NCI-H2196 treated with DMSO at 0.1 percent for 48 hours (cell line): Measurements from ENCODE around the gene EIF2B2.

ENCODE experiments used
- DNase-seq: peaks from one replicate; lab custom pipeline; 2025; ENCODE audit not compliant: unreplicated experiment; lab: John Stamatoyannopoulos, UW

The EIF2B2 gene

GRCh38 chr14:75002392-75003249, at the start of gene EIF2B2:
Gene EIF2B2, plus strand, starts transcription at chr14:75002921. Its CDS starts 70 bp downstream, at chr14:75002991.
- DNase-seq = peak; percentile 99

- no peak for DNase-seq
Measured at GRCh38 chr14:74953686-74954085, 49.0 kb upstream of the EIF2B2 start.

GRCh38 chr14:74954232-74954946, 48.3 kb upstream of the EIF2B2 start:
- DNase-seq = peak; percentile 57

- no peak for DNase-seq
Measured at GRCh38 chr14:74954947-74955228, 47.8 kb upstream of the EIF2B2 start.

- DNase-seq = peak; percentile 60
Measured at GRCh38 chr14:74955229-74956026, 47.3 kb upstream of the EIF2B2 start, which contains the start of gene PGF. Gene PGF, minus strand, starts transcription at chr14:74955597. Its CDS starts 355 bp downstream, at chr14:74955242.

- DNase-seq = no peak
Measured at GRCh38 chr14:74956027-74956279, 46.8 kb upstream of the EIF2B2 start.

- no peak for DNase-seq
Measured at GRCh38 chr14:74956280-74957072, 46.2 kb upstream of the EIF2B2 start.

- no peak for DNase-seq
Measured at GRCh38 chr14:74959596-74960180, 43.0 kb upstream of the EIF2B2 start.

GRCh38 chr14:74960736-74961135, 42.0 kb upstream of the EIF2B2 start:
- DNase-seq = no peak

- DNase-seq = no peak
Measured at GRCh38 chr14:74961238-74961911, 41.3 kb upstream of the EIF2B2 start.

GRCh38 chr14:74962046-74962445, 40.7 kb upstream of the EIF2B2 start:
- no peak for DNase-seq

GRCh38 chr14:74962493-74962892, 40.2 kb upstream of the EIF2B2 start:
- no peak for DNase-seq

- no peak for DNase-seq
Measured at GRCh38 chr14:74963178-74963704, 39.5 kb upstream of the EIF2B2 start.

GRCh38 chr14:74963705-74964271, 38.9 kb upstream of the EIF2B2 start:
- DNase-seq = peak; percentile 87

- no peak for DNase-seq
Measured at GRCh38 chr14:74964787-74965485, 37.8 kb upstream of the EIF2B2 start.

GRCh38 chr14:74965486-74966153, 37.1 kb upstream of the EIF2B2 start:
- no peak for DNase-seq

GRCh38 chr14:74968811-74969210, 33.9 kb upstream of the EIF2B2 start:
- no peak for DNase-seq

- DNase-seq = peak; percentile 41
Measured at GRCh38 chr14:74973003-74973653, 29.6 kb upstream of the EIF2B2 start.
